HG03139 (cell line): ENCODE results near the gene MED12L.

Experiments
- ATAC-seq: cut with Tn5 transposase; IDR thresholded peaks from one replicate; pipeline ENCODE4 v1.9.1; 2021; ENCODE audit not compliant: unreplicated experiment

The MED12L gene

GRCh38 chr3:151133175-151133574, 47.7 kb downstream of the MED12L start:
- no peak for ATAC-seq

- ATAC-seq, result no peak
Observed at GRCh38 chr3:151133917-151134450, 48.5 kb downstream of the MED12L start.

GRCh38 chr3:151135541-151136337, 50.3 kb downstream of the MED12L start:
- ATAC-seq, result no peak

GRCh38 chr3:151142929-151143328, 57.5 kb downstream of the MED12L start:
- no peak for ATAC-seq

- ATAC-seq, result no peak
Observed at GRCh38 chr3:151144016-151144415, 58.6 kb downstream of the MED12L start.

GRCh38 chr3:151144760-151145159, 59.3 kb downstream of the MED12L start:
- ATAC-seq, result no peak

GRCh38 chr3:151145713-151146070, 60.2 kb downstream of the MED12L start:
- ATAC-seq, result no peak

- ATAC-seq, result peak; percentile 91
Observed at GRCh38 chr3:151146071-151146730, 60.7 kb downstream of the MED12L start.

GRCh38 chr3:151146731-151147091, 61.2 kb downstream of the MED12L start:
- ATAC-seq, result no peak

- ATAC-seq, result no peak
Observed at GRCh38 chr3:151147299-151147698, 61.8 kb downstream of the MED12L start.

GRCh38 chr3:151152455-151153079, 67.1 kb downstream of the MED12L start:
- no peak for ATAC-seq

GRCh38 chr3:151154566-151154965, 69.1 kb downstream of the MED12L start:
- ATAC-seq, result no peak

GRCh38 chr3:151155409-151156128, 70.1 kb downstream of the MED12L start:
- no peak for ATAC-seq

GRCh38 chr3:151156618-151157216, 71.3 kb downstream of the MED12L start:
- peak; percentile 83 for ATAC-seq

GRCh38 chr3:151159806-151160205, 74.3 kb downstream of the MED12L start:
- ATAC-seq, result no peak

- ATAC-seq, result no peak
Observed at GRCh38 chr3:151165226-151165625, 79.8 kb downstream of the MED12L start.

- ATAC-seq, result no peak
Observed at GRCh38 chr3:151166161-151166560, 80.7 kb downstream of the MED12L start.

- ATAC-seq, result peak; percentile 42
Observed at GRCh38 chr3:151168269-151169094, 83.0 kb downstream of the MED12L start.

- ATAC-seq, result no peak
Observed at GRCh38 chr3:151169262-151169947, 83.9 kb downstream of the MED12L start.
